Panc1 (cell line): ENCODE results near the gene SCRN3. TPM values are rescaled to one million over a fixed set of nuclear protein-coding genes. Genes with fewer than 3 reads are reported as not detected.
"Not testable (repeated sequence)": the region's sequence is repeated elsewhere in the genome, so short reads cannot be mapped to it uniquely, and the experiment has no call there.

Experiments
- ATAC-seq: fragments of 200-7000 bp; cut with Tn5 transposase; 2 replicates; pipeline ENCODE4 v1.9.1; 2020; ENCODE audit warnings: mild to moderate bottlenecking, moderate library complexity
- BruUV-seq: library from RNA; stranded (reverse); fragments of 400-500 nt; replicated peaks from 2 replicates; lab custom pipeline; 2021; lab: Mats Ljungman, UMichigan
- CTCF ChIA-PET: fragments of 300-600 bp; sonication (Branson Sonifier 250); formaldehyde crosslinking; loops from one replicate; lab custom pipeline; 2022; ENCODE audit warnings: antibody characterized with exemption; lab: Charles Lee
- POLR2A ChIA-PET: fragments of 300-600 bp; sonication (Branson Sonifier 250); formaldehyde crosslinking; loops from one replicate; lab custom pipeline; 2022; ENCODE audit warnings: antibody characterized with exemption; lab: Charles Lee
- DNase-seq: peaks from one replicate; pipeline ENCODE4 v3.0.0-alpha.2; 2010; ENCODE audit warnings: low read depth, low spot score
- H3K27ac ChIP-seq: 2 replicates; pipeline ENCODE4 v1.5.1; 2011; ENCODE audit warnings: mild to moderate bottlenecking, low read length, inconsistent platforms
- H3K27me3 ChIP-seq: fragments of 200-500 bp; sonication (Bioruptor generic); 2 replicates; pipeline ENCODE4 v1.6.0; 2014; ENCODE audit warnings: low read length, inconsistent platforms; ENCODE audit not compliant: control insufficient read depth, insufficient read depth
- H3K36me3 ChIP-seq: fragments of 200-500 bp; sonication (Bioruptor generic); 2 replicates; pipeline ENCODE4 v1.5.1; 2014; ENCODE audit warnings: inconsistent platforms, mild to moderate bottlenecking, low read length, moderate library complexity; ENCODE audit not compliant: control insufficient read depth, insufficient read depth
- H3K4me1 ChIP-seq: 2 replicates; pipeline ENCODE4 v1.5.1; 2011; ENCODE audit warnings: inconsistent platforms, mild to moderate bottlenecking, low read length, moderate library complexity; ENCODE audit not compliant: control insufficient read depth, insufficient read depth
- H3K4me3 ChIP-seq, 2 experiments: 2 replicates each; pipeline ENCODE4 v1.5.1; 2011 to 2012; ENCODE audit warnings: low read depth in 2 of 2, low read length in 2 of 2, mild to moderate bottlenecking in 2 of 2, inconsistent platforms in 1 of 2, moderate library complexity in 1 of 2
- H3K9me3 ChIP-seq: fragments of 200-500 bp; sonication (Bioruptor generic); 2 replicates; pipeline ENCODE4 v1.5.1; 2014; ENCODE audit warnings: low read depth, mild to moderate bottlenecking, inconsistent platforms, low read length, moderate library complexity; ENCODE audit not compliant: control insufficient read depth, insufficient read depth
- CTCF ChIP-seq: fragments of 450-650 bp; IDR thresholded peaks from 2 replicates; pipeline ENCODE4 v1.5.1; 2017; ENCODE audit warnings: mild to moderate bottlenecking
- POLR2AphosphoS5 ChIP-seq: IDR thresholded peaks from 2 replicates; pipeline ENCODE4 v1.6.1; 2012; ENCODE audit warnings: mild to moderate bottlenecking, low read depth, low read length, moderate library complexity
- REST ChIP-seq, 2 experiments: IDR thresholded peaks; 2 replicates each; pipeline ENCODE4 v1.6.1; 2011 to 2012; ENCODE audit warnings: low read depth in 2 of 2, control low read depth in 1 of 2, low read length in 1 of 2, mild to moderate bottlenecking in 1 of 2, moderate library complexity in 1 of 2; ENCODE audit not compliant: insufficient read depth in 1 of 2
- SIN3A ChIP-seq: IDR thresholded peaks from 2 replicates; pipeline ENCODE4 v1.6.1; 2012; ENCODE audit warnings: low read depth, mild to moderate bottlenecking, low read length, moderate library complexity, borderline replicate concordance; ENCODE audit not compliant: insufficient read depth
- TCF7L2 ChIP-seq: IDR thresholded peaks from 2 replicates; pipeline ENCODE4 v1.6.1; 2011; ENCODE audit warnings: mild to moderate bottlenecking, low read depth, low read length, inconsistent platforms
- in situ Hi-C: cut with HindIII; loops from 2 replicates; pipeline ENCODE4 v1.10.0; 2016; ENCODE audit warnings: low sequenced_read_pairs, low pct_unique_long_range_greater_than_20kb
- intact Hi-C: fragments of 100-400 bp; cut with micrococcal nuclease; formaldehyde crosslinking; loops from one replicate; pipeline ENCODE4 v1.10.0; 2022; ENCODE audit not compliant: unreplicated experiment
- total RNA-seq: library from RNA; stranded (reverse); gene quantifications from one replicate; pipeline ENCODE4 v1.2.1, GENCODE V29; 2021; ENCODE audit not compliant: unreplicated experiment

SCRN3 gene
- total RNA-seq, 1 experiment from 2014 or later, result 16.2 TPM

GRCh38 chr2:174385201-174385600, 10.3 kb upstream of the SCRN3 start:
- Histone ChIP-seq H3K4me3 (no peak overlapping the region), H3K4me1 (no peaks in the 10 kb centered on the region), H3K9me3 (no peaks in the 10 kb centered on the region), H3K27ac (no peak overlapping the region), H3K36me3 (peaks cover 8% of the 10 kb centered on the region; the same call in 1 of the 2 replicates), H3K27me3 (no peaks in the 10 kb centered on the region)
- BruUV-seq, result no TSS peak
- intact Hi-C loops (no loop called here), in situ Hi-C loops (no loop called here)
- ATAC-seq (no peak), DNase-seq (no peak)
- CTCF ChIA-PET, result no interaction called here
- POLR2A ChIA-PET, result no interaction called here
- TF ChIP-seq POLR2AphosphoS5 (no peak), TCF7L2 (no peak), SIN3A (no peak), REST (IDR thresholded peaks at IDR 0.05; ENCODE audit: insufficient read depth in 1 of 2, low read depth in 2 of 2, low read length in 1 of 2) (no peak), CTCF (no peak)

- intact Hi-C loops, H3K9me3 ChIP-seq, in situ Hi-C loops, H3K27me3 ChIP-seq, CTCF ChIA-PET, BruUV-seq, H3K36me3 ChIP-seq, H3K4me3 ChIP-seq, DNase-seq, H3K4me1 ChIP-seq, ATAC-seq, H3K27ac ChIP-seq: not testable (repeated sequence)
- POLR2A ChIA-PET, result interaction anchor here (0.6 kb wide), 1 partner anchor 339 kb away, joined by 3 read pairs; no protein-coding TSS in a partner anchor
Measured at GRCh38 chr2:174388706-174389105, 6.8 kb upstream of the SCRN3 start.

GRCh38 chr2:174389542-174389941, 6.0 kb upstream of the SCRN3 start:
- intact Hi-C loops (no loop called here), in situ Hi-C loops (no loop called here)
- DNase-seq, result no peak
- peaks cover 5% of the 10 kb centered on the region; the same call in 1 of the 2 replicates for H3K36me3 ChIP-seq
- H3K9me3 ChIP-seq, result no peaks in the 10 kb centered on the region
- no peak for TF ChIP-seq REST (IDR thresholded peaks at IDR 0.05; ENCODE audit: insufficient read depth in 1 of 2, low read depth in 2 of 2, low read length in 1 of 2)
- no peak for TF ChIP-seq POLR2AphosphoS5
- no peak for TF ChIP-seq CTCF
- TF ChIP-seq TCF7L2, result no peak
- TF ChIP-seq SIN3A, result no peak
- H3K27me3 ChIP-seq, result no peaks in the 10 kb centered on the region
- H3K4me1 ChIP-seq, result peaks cover 10% of the 10 kb centered on the region
- CTCF ChIA-PET, result no interaction called here
- no peak overlapping the region for H3K4me3 ChIP-seq
- POLR2A ChIA-PET, result no interaction called here
- no peak overlapping the region for H3K27ac ChIP-seq
- BruUV-seq, result no TSS peak
- ATAC-seq, result no peak

- CTCF ChIA-PET, DNase-seq, H3K36me3 ChIP-seq, H3K27me3 ChIP-seq, H3K27ac ChIP-seq, H3K4me3 ChIP-seq, H3K9me3 ChIP-seq, intact Hi-C loops, ATAC-seq, POLR2A ChIA-PET, in situ Hi-C loops, BruUV-seq: not testable (repeated sequence)
- H3K4me1 ChIP-seq, result peaks cover 13% of the 10 kb centered on the region
Measured at GRCh38 chr2:174390303-174390702, 5.2 kb upstream of the SCRN3 start.
